Urothelium cell line (cell line): ENCODE measurements around the gene PLVAP.

Experiments used
- DNase-seq: peaks from one replicate; pipeline ENCODE4 v3.0.0; 2011; ENCODE audit warnings: low spot score, mixed read lengths
- FAIRE-seq: peaks from 2 replicates; lab custom pipeline; 2011; peaks lifted over from hg19 to GRCh38; lab: Jason Lieb, UNC

PLVAP gene

GRCh38 chr19:17304386-17305215 lies 72.5 kb downstream of the PLVAP start:
- no peak for DNase-seq
- no peak for FAIRE-seq

GRCh38 chr19:17303940-17304267 lies 73.2 kb downstream of the PLVAP start:
- DNase-seq (no peak), FAIRE-seq (no peak)

- DNase-seq (peak; percentile 91), FAIRE-seq (no peak)
Measured at GRCh38 chr19:17303167-17303939, 73.8 kb downstream of the PLVAP start, which contains the start of gene ABHD8. ABHD8 (minus strand) TSS chr19:17303425; CDS start chr19:17301616, 1,809 bp downstream.

- FAIRE-seq (no peak), DNase-seq (no peak)
Measured at GRCh38 chr19:17302391-17303166, 74.6 kb downstream of the PLVAP start.
